HepG2 (cell line): ENCODE results near the gene ZDHHC14. TPM values are rescaled to one million over a fixed set of nuclear protein-coding genes. Genes with fewer than 3 reads are reported as not detected.
"Not testable (repeated sequence)": the region's sequence is repeated elsewhere in the genome, so short reads cannot be mapped to it uniquely, and the experiment has no call there.

Experiments
- ATAC-seq: fragments of 200-7000 bp; cut with Tn5 transposase; 3 replicates; pipeline ENCODE4 v1.9.1; 2020; ENCODE audit warnings: mild to moderate bottlenecking, moderate library complexity
- BruUV-seq: library from RNA; stranded (reverse); fragments of 400-500 nt; replicated peaks from 2 replicates; lab custom pipeline; 2021; lab: Mats Ljungman, UMichigan
- CTCF ChIA-PET: fragments of 300-600 bp; formaldehyde crosslinking; extraction: SDS; loops from one replicate; lab custom pipeline; 2021; ENCODE audit warnings: low total read pairs, inconsistent platforms, low intra/inter-chr PET ratio; lab: Yijun Ruan, JAX
- POLR2A ChIA-PET: fragments of 350-600 bp; sonication (Branson Sonifier 250); formaldehyde crosslinking; loops from one replicate; lab custom pipeline; 2020; ENCODE audit warnings: antibody characterized with exemption, inconsistent platforms; lab: Yijun Ruan, JAX
- DNase-seq: peaks from one replicate; pipeline ENCODE4 v3.0.0-alpha.2; 2015; ENCODE audit warnings: low spot score
- FAIRE-seq: peaks from 3 replicates; lab custom pipeline; 2011; peaks lifted over from hg19 to GRCh38; lab: Jason Lieb, UNC
- H2AFZ ChIP-seq: one replicate; pipeline ENCODE4 v1.6.1; 2011; ENCODE audit warnings: low read length, inconsistent platforms
- H3K27ac ChIP-seq: fragments of 300-600 bp; 3 replicates; pipeline ENCODE4 v1.8.0; 2011; ENCODE audit warnings: mixed run types, mild to moderate bottlenecking, mixed read lengths, low read length, inconsistent platforms; ENCODE audit not compliant: insufficient read depth; ENCODE audit errors: extremely low read length
- H3K27me3 ChIP-seq, 2 experiments: fragments of 200-600 bp in 1 of 2; 2 replicates in 1 of 2; 3 replicates in 1 of 2; pipeline versions ENCODE4 v1.6.0 to v1.8.0; 2011; ENCODE audit warnings: low read length in 2 of 2, mild to moderate bottlenecking in 2 of 2, moderate library complexity in 2 of 2, inconsistent platforms in 1 of 2; ENCODE audit not compliant: insufficient read depth in 2 of 2, control insufficient read depth in 1 of 2
- H3K36me3 ChIP-seq, 2 experiments: fragments of 200-600 bp in 1 of 2; replicated peaks in 1 of 2; 2 replicates in 1 of 2; 3 replicates in 1 of 2; pipeline versions ENCODE4 v1.5.1 to v1.8.0; 2011; ENCODE audit warnings: low read length in 2 of 2, inconsistent platforms in 1 of 2; ENCODE audit not compliant: insufficient read depth in 2 of 2, control insufficient read depth in 1 of 2
- H3K4me1 ChIP-seq: 2 replicates; pipeline ENCODE4 v1.5.1; 2012; ENCODE audit warnings: low read length, inconsistent platforms; ENCODE audit not compliant: insufficient read depth
- H3K4me2 ChIP-seq: 2 replicates; pipeline ENCODE4 v1.6.0; 2011; ENCODE audit warnings: low read depth, low read length, inconsistent platforms
- H3K4me3 ChIP-seq, 3 experiments: fragments of 200-600 bp in 1 of 3; sonication (generic), shearing (Covaris generic) in 1 of 3; replicated peaks in 1 of 3; 2 replicates each; pipeline ENCODE4 v1.5.1; 2011 to 2016; ENCODE audit warnings: low read length in 3 of 3, inconsistent platforms in 2 of 3, low read depth in 2 of 3, mild to moderate bottlenecking in 2 of 3, control low read depth in 1 of 3, mixed read lengths in 1 of 3; ENCODE audit not compliant: insufficient read depth in 1 of 3
- H3K79me2 ChIP-seq: one replicate; pipeline ENCODE4 v1.6.1; 2011; ENCODE audit warnings: low read length, inconsistent platforms; ENCODE audit not compliant: insufficient read depth
- H3K9ac ChIP-seq: 2 replicates; pipeline ENCODE4 v1.6.0; 2011; ENCODE audit warnings: mild to moderate bottlenecking, low read depth, low read length, inconsistent platforms; ENCODE audit not compliant: insufficient read depth
- H3K9me3 ChIP-seq: 2 replicates; pipeline ENCODE4 v1.5.1; 2012; ENCODE audit warnings: mild to moderate bottlenecking, low read length
- H4K20me1 ChIP-seq: 2 replicates; pipeline ENCODE4 v1.6.0; 2011; ENCODE audit warnings: inconsistent platforms, mild to moderate bottlenecking, low read length, moderate library complexity; ENCODE audit not compliant: insufficient read depth
- ETS1 ChIP-seq: sonication (generic); formaldehyde crosslinking; IDR thresholded peaks from 2 replicates; pipeline ENCODE4 v1.4.0; 2020; ENCODE audit warnings: missing genetic modification reagents
- KMT2B ChIP-seq: IDR thresholded peaks from 2 replicates; pipeline ENCODE4 v1.6.1; 2016; ENCODE audit warnings: missing genetic modification reagents, missing compliant biosample characterization
- NCOA2 ChIP-seq: sonication (generic); formaldehyde crosslinking; IDR thresholded peaks from 2 replicates; pipeline ENCODE4 v1.8.0; 2022; ENCODE audit warnings: inconsistent platforms
- TFDP2 ChIP-seq: sonication (generic); formaldehyde crosslinking; IDR thresholded peaks from 2 replicates; pipeline ENCODE4 v1.4.0; 2020; ENCODE audit warnings: missing genetic modification reagents
- ZNF251 ChIP-seq: sonication (generic); formaldehyde crosslinking; IDR thresholded peaks from 2 replicates; pipeline ENCODE4 v1.9.0; 2021; ENCODE audit warnings: mild to moderate bottlenecking, missing genetic modification reagents
- ZNF3 ChIP-seq: IDR thresholded peaks from 2 replicates; pipeline ENCODE4 v1.7.0; 2017; ENCODE audit warnings: inconsistent platforms
- ZNF501 ChIP-seq: sonication (generic); formaldehyde crosslinking; IDR thresholded peaks from 2 replicates; pipeline ENCODE4 v1.5.1; 2020; ENCODE audit warnings: mild to moderate bottlenecking, moderate library complexity, missing genetic modification reagents
- ZNF703 ChIP-seq: sonication (generic); formaldehyde crosslinking; IDR thresholded peaks from 2 replicates; pipeline ENCODE4 v1.5.1; 2020; ENCODE audit warnings: missing genetic modification reagents, mild to moderate bottlenecking, moderate library complexity, borderline replicate concordance
- ZNF704 ChIP-seq: sonication (generic); formaldehyde crosslinking; IDR thresholded peaks from 2 replicates; pipeline ENCODE4 v1.8.1; 2023; ENCODE audit warnings: mild to moderate bottlenecking, inconsistent platforms, moderate library complexity, missing genetic modification reagents, borderline replicate concordance
- ZNF720 ChIP-seq: sonication (generic); formaldehyde crosslinking; IDR thresholded peaks from 2 replicates; pipeline ENCODE4 v1.4.0; 2020; ENCODE audit warnings: missing genetic modification reagents
- WGBS: methylation state at CpG from one replicate; pipeline ENCODE4 v1.1.6; 2017; ENCODE audit warnings: low lambda C conversion rate; 5-methylcytosine and 5-hydroxymethylcytosine counted together
- in situ Hi-C: cut with HindIII; loops from 2 replicates; pipeline ENCODE4 v1.10.0; 2017; ENCODE audit warnings: low pct_unique_long_range_greater_than_20kb; ENCODE audit not compliant: extremely low pct_ligation_motif_present
- intact Hi-C: fragments of 100-400 bp; cut with micrococcal nuclease; formaldehyde crosslinking; loops from one replicate; pipeline ENCODE4 v1.10.0; 2022; ENCODE audit not compliant: unreplicated experiment
- polyA plus RNA-seq, 8 experiments: library from polyadenylated mRNA; depleted of rRNA in 3 of 8; stranded (reverse) in 7 of 8; unstranded in 1 of 8; fragments of >200 nt; fragmentation: Illumina TruSeq in 4 of 8; extraction: Trizol in 4 of 8; gene quantifications; 2 replicates each; pipeline versions ENCODE4 v1.2.1 to v1.2.3, GENCODE V29; 2011 to 2016; ENCODE audit warnings: low read depth in 4 of 8, missing spikeins in 1 of 8, mixed read lengths in 1 of 8; ENCODE audit not compliant: insufficient read depth in 1 of 8
- total RNA-seq, 5 experiments: library from RNA; depleted of rRNA; stranded (reverse); fragments of >200 nt; fragmentation: Illumina TruSeq; extraction: Trizol; gene quantifications; 2 replicates each; pipeline ENCODE4 v1.2.3, GENCODE V29; 2016; ENCODE audit warnings: low read depth in 1 of 5

Gene ZDHHC14
- total and polyA plus RNA-seq, 2 of the 13 experiments (the other 11 are each of a cell fraction or from before 2014, with no cell fraction given) = 3.7 to 9.5 TPM

GRCh38 chr6:157706351-157706750, 325.4 kb downstream of the ZDHHC14 start:
- FAIRE-seq, H4K20me1 ChIP-seq, H3K9me3 ChIP-seq, POLR2A ChIA-PET, intact Hi-C loops, H3K27ac ChIP-seq, ATAC-seq, H3K79me2 ChIP-seq, H3K36me3 ChIP-seq, in situ Hi-C loops, H3K4me3 ChIP-seq, H3K9ac ChIP-seq, DNase-seq, CTCF ChIA-PET, H3K4me2 ChIP-seq, BruUV-seq, H2AFZ ChIP-seq: not testable (repeated sequence)
- 47% methylated on average over 6 of the region's 6 CpGs for WGBS
- Histone ChIP-seq H3K27me3 (peaks cover 4 to 45% of the 10 kb centered on the region in 2 experiments; a peak in 3 of 5 replicates), H3K4me1 (peaks cover 14% of the 10 kb centered on the region)

GRCh38 chr6:157706883-157707282, 325.9 kb downstream of the ZDHHC14 start:
- no peak overlapping the region for H3K4me3 ChIP-seq
- 42% methylated on average over 2 of the region's 2 CpGs for WGBS
- H3K9ac ChIP-seq = no peak overlapping the region
- intact Hi-C loops (no loop called here), in situ Hi-C loops (no loop called here)
- no peak for DNase-seq
- H2AFZ ChIP-seq = no peak overlapping the region
- H3K4me2 ChIP-seq = no peak overlapping the region
- peaks cover 14% of the 10 kb centered on the region for H3K4me1 ChIP-seq
- no peaks in the 10 kb centered on the region for H3K79me2 ChIP-seq
- TF ChIP-seq ZNF501 (no peak), ETS1 (CRISPR knock-in tag) (no peak), ZNF704 (CRISPR knock-in tag) (no peak), ZNF251 (CRISPR knock-in tag) (no peak), NCOA2 (no peak), KMT2B (CRISPR knock-in tag) (no peak), ZNF720 (no peak), TFDP2 (CRISPR knock-in tag) (no peak), ZNF3 (CRISPR knock-in tag) (no peak), ZNF703 (no peak)
- no peak overlapping the region for H3K27ac ChIP-seq
- H3K36me3 ChIP-seq = no peaks in the 10 kb centered on the region
- POLR2A ChIA-PET = no interaction called here
- FAIRE-seq = no peak
- ATAC-seq = no peak
- no peaks in the 10 kb centered on the region for H3K9me3 ChIP-seq
- CTCF ChIA-PET = no interaction called here
- BruUV-seq = no TSS peak
- H3K27me3 ChIP-seq = peaks cover 4 to 50% of the 10 kb centered on the region in 2 experiments; a peak in 3 of 5 replicates
- H4K20me1 ChIP-seq = no peaks in the 10 kb centered on the region
